ENCODE results near the gene AUP1.
"Not testable (repeated sequence)": the region's sequence is repeated elsewhere in the genome, so short reads cannot be mapped to it uniquely, and the experiment has no call there.

The AUP1 gene

GRCh38 chr2:74486141-74486540 lies 43.4 kb downstream of the AUP1 start:
- TF ChIP-seq, protein P1, sequence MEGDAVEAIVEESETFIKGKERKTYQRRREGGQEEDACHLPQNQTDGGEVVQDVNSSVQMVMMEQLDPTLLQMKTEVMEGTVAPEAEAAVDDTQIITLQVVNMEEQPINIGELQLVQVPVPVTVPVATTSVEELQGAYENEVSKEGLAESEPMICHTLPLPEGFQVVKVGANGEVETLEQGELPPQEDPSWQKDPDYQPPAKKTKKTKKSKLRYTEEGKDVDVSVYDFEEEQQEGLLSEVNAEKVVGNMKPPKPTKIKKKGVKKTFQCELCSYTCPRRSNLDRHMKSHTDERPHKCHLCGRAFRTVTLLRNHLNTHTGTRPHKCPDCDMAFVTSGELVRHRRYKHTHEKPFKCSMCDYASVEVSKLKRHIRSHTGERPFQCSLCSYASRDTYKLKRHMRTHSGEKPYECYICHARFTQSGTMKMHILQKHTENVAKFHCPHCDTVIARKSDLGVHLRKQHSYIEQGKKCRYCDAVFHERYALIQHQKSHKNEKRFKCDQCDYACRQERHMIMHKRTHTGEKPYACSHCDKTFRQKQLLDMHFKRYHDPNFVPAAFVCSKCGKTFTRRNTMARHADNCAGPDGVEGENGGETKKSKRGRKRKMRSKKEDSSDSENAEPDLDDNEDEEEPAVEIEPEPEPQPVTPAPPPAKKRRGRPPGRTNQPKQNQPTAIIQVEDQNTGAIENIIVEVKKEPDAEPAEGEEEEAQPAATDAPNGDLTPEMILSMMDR (IDR thresholded peaks at IDR 0.05; ENCODE audit: poor library complexity, severe bottlenecking) = no peak
- peaks cover 42% of the 10 kb centered on the region for H3K36me3 ChIP-seq (ENCODE audit: low read depth)

DNA sequence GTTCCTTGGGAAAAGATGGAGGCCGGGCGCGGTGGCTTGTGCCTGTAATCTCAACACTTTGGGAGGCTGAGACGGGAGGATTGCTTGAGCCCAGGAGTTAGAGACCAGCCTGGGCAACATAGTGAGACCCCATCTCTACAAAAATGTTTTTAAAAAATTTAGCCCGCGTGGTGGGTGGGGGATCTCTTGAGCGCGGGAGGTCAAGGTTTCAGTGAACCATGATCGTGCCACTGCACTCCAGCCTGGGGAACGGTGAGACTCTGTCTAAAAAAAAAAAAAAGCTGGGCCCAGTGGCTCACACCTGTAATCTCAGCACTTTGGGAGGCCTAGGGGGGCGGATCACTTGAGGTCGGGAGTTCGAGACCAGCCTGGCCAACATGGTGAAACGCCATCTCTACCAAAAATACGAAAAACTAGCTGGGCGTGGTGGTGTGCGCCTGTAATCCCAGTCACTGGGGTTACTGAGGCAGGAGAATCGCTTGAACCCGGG lies 45.8 kb downstream of the AUP1 start:
- not testable (repeated sequence) for H3K27me3 ChIP-seq (ENCODE audit: insufficient read depth, poor library complexity, severe bottlenecking); ATAC-seq (ENCODE audit: low read depth); DNase-seq (ENCODE audit: low spot score); H3K9me3 ChIP-seq (ENCODE audit: severe bottlenecking); H3K4me1 ChIP-seq (ENCODE audit: insufficient read depth, poor library complexity, severe bottlenecking)
- H3K36me3 ChIP-seq (ENCODE audit: low read depth) = peaks cover 43% of the 10 kb centered on the region
- peak overlapping the region; percentile 54 for H3K27ac ChIP-seq (ENCODE audit: poor library complexity, severe bottlenecking)
- H3K4me3 ChIP-seq (ENCODE audit: severe bottlenecking) = peak overlapping the region; percentile 67

More at GRCh38 chr2:74486141-74486540, 43.4 kb downstream of the AUP1 start:
- no peaks in the 10 kb centered on the region for H3K27me3 ChIP-seq (ENCODE audit: insufficient read depth, poor library complexity, severe bottlenecking)
- no peak overlapping the region for H3K4me3 ChIP-seq (ENCODE audit: severe bottlenecking)
- H3K9me3 ChIP-seq (ENCODE audit: severe bottlenecking) = no peaks in the 10 kb centered on the region
- ATAC-seq (ENCODE audit: low read depth) = no peak
- no peak for DNase-seq (ENCODE audit: low spot score)
- peaks cover 2% of the 10 kb centered on the region for H3K4me1 ChIP-seq (ENCODE audit: insufficient read depth, poor library complexity, severe bottlenecking)
- no peak overlapping the region for H3K27ac ChIP-seq (ENCODE audit: poor library complexity, severe bottlenecking)

DNA sequence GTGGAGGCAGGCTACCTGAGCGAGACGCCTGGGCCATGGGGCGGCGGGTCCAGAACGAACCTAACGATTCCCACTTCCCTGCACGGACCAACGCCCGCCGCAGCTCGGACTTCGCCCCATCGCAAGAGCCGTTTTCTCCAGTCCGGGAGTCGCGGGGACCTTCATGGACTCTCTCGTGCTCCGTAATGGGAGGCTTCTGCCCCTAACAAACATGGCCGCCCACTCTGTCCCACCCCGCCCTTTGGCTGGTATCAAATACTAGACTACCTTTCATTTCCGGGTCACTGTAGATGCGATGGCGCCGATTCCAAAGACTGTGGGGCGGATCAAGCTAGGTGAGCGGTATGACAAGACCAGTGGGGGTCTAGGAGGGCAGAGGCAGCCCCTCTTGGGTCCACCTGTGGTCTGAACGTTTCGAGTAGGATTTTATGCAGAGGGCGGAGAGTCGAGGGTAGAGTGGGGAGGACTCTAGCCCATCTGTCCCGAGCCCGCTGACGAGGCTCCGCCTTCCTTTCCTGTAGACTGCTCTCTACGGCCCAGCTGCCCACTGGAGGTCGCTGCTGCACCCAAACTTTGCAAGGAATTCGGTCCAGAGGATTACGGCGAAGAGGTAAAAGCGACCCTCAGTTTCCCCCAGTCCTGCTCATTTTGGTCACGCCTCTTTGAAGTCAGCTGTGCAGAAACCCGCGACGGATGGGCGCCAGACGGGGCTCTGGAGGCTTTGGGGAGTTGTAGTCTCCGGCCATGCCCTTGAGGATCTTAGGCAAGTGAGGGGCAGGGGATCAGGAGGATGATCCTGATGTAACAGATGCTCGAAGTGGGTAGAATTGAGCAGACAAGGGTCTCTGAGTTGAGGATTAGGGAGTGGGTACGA lies 46.5 kb downstream of the AUP1 start, which contains the start of the genes CCDC142 and TTC31:
Gene CCDC142, minus strand, starts transcription at position 198 of the 874 bp plus-strand sequence. Its CDS starts 161 bp downstream, at position 37.
Gene TTC31, plus strand, starts transcription at position 281 of the 874 bp plus-strand sequence. Its CDS starts 15 bp downstream, at position 296.
- TF ChIP-seq, protein P1 (IDR thresholded peaks at IDR 0.05; ENCODE audit: poor library complexity, severe bottlenecking) = peak; percentile 97
- ATAC-seq (ENCODE audit: low read depth) (peak; percentile 93), DNase-seq (ENCODE audit: low spot score) (peak; percentile 92)
- Histone ChIP-seq H3K36me3 (ENCODE audit: low read depth) (peaks cover 40% of the 10 kb centered on the region), H3K4me1 (ENCODE audit: insufficient read depth, poor library complexity, severe bottlenecking) (peaks cover 1% of the 10 kb centered on the region), H3K4me3 (ENCODE audit: severe bottlenecking) (peak within 1 kb of the TSS; percentile 67), H3K27ac (ENCODE audit: poor library complexity, severe bottlenecking) (peak within 1 kb of the TSS; percentile 54), H3K9me3 (ENCODE audit: severe bottlenecking) (no peaks in the 10 kb centered on the region), H3K27me3 (ENCODE audit: insufficient read depth, poor library complexity, severe bottlenecking) (no peaks in the 10 kb centered on the region)

DNA sequence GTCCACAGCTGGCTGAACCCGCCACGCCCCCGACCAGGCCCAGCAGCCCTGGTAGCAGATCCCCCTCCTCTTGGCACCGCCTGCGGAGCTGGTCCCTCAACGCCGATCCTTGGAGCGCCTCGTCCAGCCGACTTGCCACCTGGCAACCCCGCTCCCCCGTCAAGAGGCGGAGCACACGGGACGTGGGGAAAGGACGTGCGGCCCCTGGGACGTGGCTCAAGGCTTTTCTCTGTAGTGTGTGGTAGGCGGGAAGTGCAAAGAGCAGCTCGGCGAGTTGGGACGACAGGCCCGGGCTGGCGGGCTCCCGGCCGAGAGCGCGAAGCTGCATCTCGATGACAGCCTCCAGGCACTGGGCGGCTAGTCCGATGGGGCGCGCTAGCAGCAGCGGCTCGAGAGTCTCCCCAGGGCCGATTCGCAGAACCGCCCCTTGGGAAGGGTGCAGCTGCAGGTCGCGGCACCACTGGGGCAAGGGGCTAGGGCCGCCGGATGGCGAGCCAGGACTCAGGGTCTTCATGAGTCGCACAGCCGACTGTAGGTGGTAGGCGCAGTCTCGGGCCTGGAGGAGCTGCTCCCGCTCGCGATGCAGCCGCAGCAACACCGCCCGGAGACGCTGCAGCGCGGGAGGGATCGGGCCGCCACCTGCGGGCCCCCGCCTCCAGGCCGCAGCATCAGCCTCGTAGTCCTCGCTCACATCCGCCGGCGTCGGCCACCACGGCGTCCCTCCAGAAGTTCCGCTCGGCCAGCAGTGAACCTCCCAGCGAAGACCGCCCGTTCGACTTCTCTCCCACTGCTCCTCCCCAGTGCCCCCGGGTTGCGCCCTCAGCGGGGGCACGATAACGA lies 47.3 kb downstream of the AUP1 start:
- peak overlapping the region; percentile 67 for H3K4me3 ChIP-seq (ENCODE audit: severe bottlenecking)
- H3K9me3 ChIP-seq (ENCODE audit: severe bottlenecking) = no peaks in the 10 kb centered on the region
- H3K4me1 ChIP-seq (ENCODE audit: insufficient read depth, poor library complexity, severe bottlenecking) = no peaks in the 10 kb centered on the region
- H3K36me3 ChIP-seq (ENCODE audit: low read depth) = peaks cover 36% of the 10 kb centered on the region
- TF ChIP-seq, protein P1 (IDR thresholded peaks at IDR 0.05; ENCODE audit: poor library complexity, severe bottlenecking) = no peak
- DNase-seq (ENCODE audit: low spot score) (no peak), ATAC-seq (ENCODE audit: low read depth) (peak; percentile 46)
- H3K27ac ChIP-seq (ENCODE audit: poor library complexity, severe bottlenecking) = peak overlapping the region; percentile 54
- no peaks in the 10 kb centered on the region for H3K27me3 ChIP-seq (ENCODE audit: insufficient read depth, poor library complexity, severe bottlenecking)

GRCh38 chr2:74481431-74481830 lies 48.1 kb downstream of the AUP1 start:
- Histone ChIP-seq H3K27ac (ENCODE audit: poor library complexity, severe bottlenecking) (peak overlapping the region; percentile 54), H3K4me1 (ENCODE audit: insufficient read depth, poor library complexity, severe bottlenecking) (no peaks in the 10 kb centered on the region)

More at GRCh38 chr2:74481431-74481830, 48.1 kb downstream of the AUP1 start:
- no peak for ATAC-seq (ENCODE audit: low read depth)
- TF ChIP-seq, protein P1 (IDR thresholded peaks at IDR 0.05; ENCODE audit: poor library complexity, severe bottlenecking) = no peak
- Histone ChIP-seq H3K27me3 (ENCODE audit: insufficient read depth, poor library complexity, severe bottlenecking) (no peaks in the 10 kb centered on the region), H3K36me3 (ENCODE audit: low read depth) (peaks cover 34% of the 10 kb centered on the region), H3K4me3 (ENCODE audit: severe bottlenecking) (peak overlapping the region; percentile 67), H3K9me3 (ENCODE audit: severe bottlenecking) (no peaks in the 10 kb centered on the region)
- DNase-seq (ENCODE audit: low spot score) = no peak
